DMS114 treated with DMSO at 0.1 percent for 48 hours (cell line): ENCODE data around the gene HEPHL1.

Experiments
- DNase-seq: peaks from one replicate; lab custom pipeline; 2025; ENCODE audit not compliant: unreplicated experiment; lab: John Stamatoyannopoulos, UW

Gene HEPHL1

GRCh38 chr11:94023856-94024255 is 2.7 kb downstream of the HEPHL1 start:
- DNase-seq = no peak

- DNase-seq = no peak
Measured at GRCh38 chr11:94024547-94024946, 3.4 kb downstream of the HEPHL1 start.

GRCh38 chr11:94025690-94026394 is 4.7 kb downstream of the HEPHL1 start:
- no peak for DNase-seq

GRCh38 chr11:94027210-94027609 is 6.1 kb downstream of the HEPHL1 start:
- DNase-seq = no peak

GRCh38 chr11:94028436-94028835 is 7.3 kb downstream of the HEPHL1 start:
- no peak for DNase-seq

GRCh38 chr11:94030059-94030458 is 8.9 kb downstream of the HEPHL1 start:
- DNase-seq = no peak

- no peak for DNase-seq
Measured at GRCh38 chr11:94031625-94032024, 10.5 kb downstream of the HEPHL1 start.

GRCh38 chr11:94032066-94032465 is 10.9 kb downstream of the HEPHL1 start:
- DNase-seq = no peak

GRCh38 chr11:94032725-94033124 is 11.6 kb downstream of the HEPHL1 start:
- DNase-seq = no peak

GRCh38 chr11:94034207-94034606 is 13.1 kb downstream of the HEPHL1 start:
- no peak for DNase-seq

GRCh38 chr11:94036096-94036495 is 14.9 kb downstream of the HEPHL1 start:
- no peak for DNase-seq

- DNase-seq = no peak
Measured at GRCh38 chr11:94043241-94043640, 22.1 kb downstream of the HEPHL1 start.

- DNase-seq = no peak
Measured at GRCh38 chr11:94046796-94047195, 25.6 kb downstream of the HEPHL1 start.

GRCh38 chr11:94048032-94048709 is 27.0 kb downstream of the HEPHL1 start:
- DNase-seq = no peak

- no peak for DNase-seq
Measured at GRCh38 chr11:94049351-94049750, 28.2 kb downstream of the HEPHL1 start.

- no peak for DNase-seq
Measured at GRCh38 chr11:94058630-94059029, 37.5 kb downstream of the HEPHL1 start.

- no peak for DNase-seq
Measured at GRCh38 chr11:94059065-94059464, 37.9 kb downstream of the HEPHL1 start.

GRCh38 chr11:94060401-94060800 is 39.2 kb downstream of the HEPHL1 start:
- no peak for DNase-seq

GRCh38 chr11:94062360-94062759 is 41.2 kb downstream of the HEPHL1 start:
- DNase-seq = no peak

- no peak for DNase-seq
Measured at GRCh38 chr11:94066901-94067429, 45.8 kb downstream of the HEPHL1 start.

- no peak for DNase-seq
Measured at GRCh38 chr11:94068764-94069163, 47.6 kb downstream of the HEPHL1 start.

- DNase-seq = no peak
Measured at GRCh38 chr11:94077552-94078293, 56.6 kb downstream of the HEPHL1 start.
